Measurements from ENCODE around the gene LIN28B.
"Not testable (repeated sequence)": the region's sequence is repeated elsewhere in the genome, so short reads cannot be mapped to it uniquely, and the experiment has no call there.

Gene LIN28B

DNA sequence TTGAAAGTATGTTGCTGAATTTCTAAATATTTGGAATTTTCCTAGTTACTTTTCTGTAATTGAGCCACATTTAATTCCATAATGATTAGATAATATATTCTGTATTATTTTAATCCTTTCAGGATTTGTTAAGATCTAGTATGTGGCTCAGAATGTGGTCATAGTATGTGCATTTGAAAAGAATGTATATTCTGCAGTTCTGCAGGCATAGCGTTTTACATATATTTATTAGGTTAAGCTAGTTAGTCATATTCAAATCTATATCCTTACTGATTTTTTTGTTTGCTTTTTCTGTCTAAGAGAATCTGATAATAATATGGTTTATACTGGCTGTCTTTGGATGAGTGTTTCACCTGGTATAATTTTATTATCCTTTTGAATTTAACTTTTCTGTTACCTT lies 33.2 kb downstream of the LIN28B start:
- H3K36me3 ChIP-seq (ENCODE audit: control insufficient read depth in 2 of 2, insufficient read depth in 1 of 2, low read length in 2 of 2): peaks cover 3 to 6% of the 10 kb centered on the region in 2 experiments; a peak in 2 of 3 replicates
- CTCF ChIA-PET: interaction anchor here (0.6 kb wide), 1 partner anchor 92 kb away, joined by 3 read pairs; no protein-coding TSS in a partner anchor
- POLR2A ChIA-PET: no interaction called here

DNA sequence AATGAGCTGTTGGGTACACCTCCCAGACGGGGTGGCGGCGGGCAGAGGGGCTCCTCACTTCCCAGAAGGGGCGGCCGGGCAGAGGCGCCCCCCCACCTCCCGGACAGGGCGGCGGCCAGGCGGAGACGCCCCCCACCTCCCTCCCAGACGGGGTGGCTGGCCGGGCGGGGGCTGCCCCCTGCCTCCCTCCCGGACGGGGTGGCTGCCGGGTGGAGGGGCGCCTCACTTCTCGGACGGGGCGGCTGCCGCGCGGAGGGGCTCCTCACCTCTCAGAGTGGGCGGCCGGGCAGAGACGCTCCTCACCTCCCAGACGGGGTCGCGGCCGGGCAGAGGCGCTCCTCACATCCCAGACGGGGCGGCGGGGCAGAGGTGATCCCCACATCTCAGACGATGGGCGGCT lies 34.2 kb downstream of the LIN28B start:
- H3K9me3 ChIP-seq (ENCODE audit: control insufficient read depth, insufficient read depth, low read depth, low read length); H3K4me1 ChIP-seq (ENCODE audit: control insufficient read depth, insufficient read depth, low read length); H3K4me3 ChIP-seq (ENCODE audit: low read depth, low read length); H3K36me3 ChIP-seq (ENCODE audit: control insufficient read depth in 2 of 2, insufficient read depth in 1 of 2, low read length in 2 of 2); POLR2A ChIA-PET; H3K27ac ChIP-seq (ENCODE audit: extremely low read depth, low read depth, low read length); CTCF ChIA-PET: not testable (repeated sequence)

More for the DNA sequence above, 33.2 kb downstream of the LIN28B start:
- Histone ChIP-seq H3K4me3 (ENCODE audit: low read depth, low read length) (no peak overlapping the region), H3K4me1 (ENCODE audit: control insufficient read depth, insufficient read depth, low read length) (no peaks in the 10 kb centered on the region), H3K27ac (ENCODE audit: extremely low read depth, low read depth, low read length) (no peak overlapping the region), H3K9me3 (ENCODE audit: control insufficient read depth, insufficient read depth, low read depth, low read length) (no peaks in the 10 kb centered on the region)
- TF ChIP-seq ZNF335 (tag by site-specific recombination; conservative IDR thresholded peaks at IDR 0.05) (no peak), ZBTB8A (tag by site-specific recombination; IDR thresholded peaks at IDR 0.05) (no peak), ZNF214 (tag by site-specific recombination; IDR thresholded peaks at IDR 0.05; ENCODE audit: borderline replicate concordance) (no peak), ZFHX2 (tag by site-specific recombination; conservative IDR thresholded peaks at IDR 0.05) (no peak), ZNF140 (tag by site-specific recombination; IDR thresholded peaks at IDR 0.05) (no peak), ZNF514 (tag by site-specific recombination; IDR thresholded peaks at IDR 0.05) (no peak), ZNF624 (tag by site-specific recombination; IDR thresholded peaks at IDR 0.05) (no peak), ZSCAN23 (tag by site-specific recombination; IDR thresholded peaks at IDR 0.05) (no peak), ZNF239 (tag by site-specific recombination; IDR thresholded peaks at IDR 0.05) (no peak), ZNF837 (tag by site-specific recombination; IDR thresholded peaks at IDR 0.05) (no peak), ZNF266 (tag by site-specific recombination; IDR thresholded peaks at IDR 0.05; ENCODE audit: low read depth) (no peak)
- TF ChIP-seq, protein P1, sequence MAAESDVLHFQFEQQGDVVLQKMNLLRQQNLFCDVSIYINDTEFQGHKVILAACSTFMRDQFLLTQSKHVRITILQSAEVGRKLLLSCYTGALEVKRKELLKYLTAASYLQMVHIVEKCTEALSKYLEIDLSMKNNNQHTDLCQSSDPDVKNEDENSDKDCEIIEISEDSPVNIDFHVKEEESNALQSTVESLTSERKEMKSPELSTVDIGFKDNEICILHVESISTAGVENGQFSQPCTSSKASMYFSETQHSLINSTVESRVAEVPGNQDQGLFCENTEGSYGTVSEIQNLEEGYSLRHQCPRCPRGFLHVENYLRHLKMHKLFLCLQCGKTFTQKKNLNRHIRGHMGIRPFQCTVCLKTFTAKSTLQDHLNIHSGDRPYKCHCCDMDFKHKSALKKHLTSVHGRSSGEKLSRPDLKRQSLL (tag by site-specific recombination; IDR thresholded peaks at IDR 0.05): no peak
- TF ChIP-seq, protein P2, sequence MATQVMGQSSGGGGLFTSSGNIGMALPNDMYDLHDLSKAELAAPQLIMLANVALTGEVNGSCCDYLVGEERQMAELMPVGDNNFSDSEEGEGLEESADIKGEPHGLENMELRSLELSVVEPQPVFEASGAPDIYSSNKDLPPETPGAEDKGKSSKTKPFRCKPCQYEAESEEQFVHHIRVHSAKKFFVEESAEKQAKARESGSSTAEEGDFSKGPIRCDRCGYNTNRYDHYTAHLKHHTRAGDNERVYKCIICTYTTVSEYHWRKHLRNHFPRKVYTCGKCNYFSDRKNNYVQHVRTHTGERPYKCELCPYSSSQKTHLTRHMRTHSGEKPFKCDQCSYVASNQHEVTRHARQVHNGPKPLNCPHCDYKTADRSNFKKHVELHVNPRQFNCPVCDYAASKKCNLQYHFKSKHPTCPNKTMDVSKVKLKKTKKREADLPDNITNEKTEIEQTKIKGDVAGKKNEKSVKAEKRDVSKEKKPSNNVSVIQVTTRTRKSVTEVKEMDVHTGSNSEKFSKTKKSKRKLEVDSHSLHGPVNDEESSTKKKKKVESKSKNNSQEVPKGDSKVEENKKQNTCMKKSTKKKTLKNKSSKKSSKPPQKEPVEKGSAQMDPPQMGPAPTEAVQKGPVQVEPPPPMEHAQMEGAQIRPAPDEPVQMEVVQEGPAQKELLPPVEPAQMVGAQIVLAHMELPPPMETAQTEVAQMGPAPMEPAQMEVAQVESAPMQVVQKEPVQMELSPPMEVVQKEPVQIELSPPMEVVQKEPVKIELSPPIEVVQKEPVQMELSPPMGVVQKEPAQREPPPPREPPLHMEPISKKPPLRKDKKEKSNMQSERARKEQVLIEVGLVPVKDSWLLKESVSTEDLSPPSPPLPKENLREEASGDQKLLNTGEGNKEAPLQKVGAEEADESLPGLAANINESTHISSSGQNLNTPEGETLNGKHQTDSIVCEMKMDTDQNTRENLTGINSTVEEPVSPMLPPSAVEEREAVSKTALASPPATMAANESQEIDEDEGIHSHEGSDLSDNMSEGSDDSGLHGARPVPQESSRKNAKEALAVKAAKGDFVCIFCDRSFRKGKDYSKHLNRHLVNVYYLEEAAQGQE (tag by site-specific recombination; IDR thresholded peaks at IDR 0.05): no peak
- TF ChIP-seq, protein P3, sequence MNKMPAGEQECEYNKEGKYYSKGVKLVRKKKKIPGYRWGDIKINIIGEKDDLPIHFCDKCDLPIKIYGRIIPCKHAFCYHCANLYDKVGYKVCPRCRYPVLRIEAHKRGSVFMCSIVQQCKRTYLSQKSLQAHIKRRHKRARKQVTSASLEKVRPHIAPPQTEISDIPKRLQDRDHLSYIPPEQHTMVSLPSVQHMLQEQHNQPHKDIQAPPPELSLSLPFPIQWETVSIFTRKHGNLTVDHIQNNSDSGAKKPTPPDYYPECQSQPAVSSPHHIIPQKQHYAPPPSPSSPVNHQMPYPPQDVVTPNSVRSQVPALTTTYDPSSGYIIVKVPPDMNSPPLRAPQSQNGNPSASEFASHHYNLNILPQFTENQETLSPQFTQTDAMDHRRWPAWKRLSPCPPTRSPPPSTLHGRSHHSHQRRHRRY (tag by site-specific recombination; IDR thresholded peaks at IDR 0.05): no peak

DNA sequence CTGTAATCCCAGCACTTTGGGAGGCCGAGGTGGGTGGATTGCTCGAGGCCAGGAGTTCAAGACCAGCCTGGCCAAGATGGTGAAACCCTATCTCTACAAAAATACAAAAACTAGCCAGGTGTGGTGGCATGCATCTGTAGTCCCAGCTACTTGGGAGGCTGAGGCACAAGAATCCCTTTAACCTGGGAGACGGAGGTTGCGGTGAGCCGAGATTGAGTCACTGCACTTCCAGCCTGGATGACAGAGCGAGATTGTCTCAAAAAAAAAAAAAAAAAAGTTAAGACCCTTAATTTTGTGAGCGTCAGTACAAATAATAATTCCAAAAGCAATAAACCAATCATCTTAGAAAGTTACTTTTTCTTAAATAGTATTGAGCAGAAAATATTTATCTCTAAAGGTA lies 36.7 kb downstream of the LIN28B start:
- ChIA-PET POLR2A (interaction anchor here (0.9 kb wide), 1 partner anchor 92 kb away, joined by 5 read pairs; no protein-coding TSS in a partner anchor), CTCF (interaction anchor here (0.8 to 6.2 kb wide), 3 partner anchors 9 to 84 kb away, joined by 3 to 29 read pairs (median 4); no protein-coding TSS in a partner anchor)
- not testable (repeated sequence) for H3K4me1 ChIP-seq (ENCODE audit: control insufficient read depth, insufficient read depth, low read length); H3K4me3 ChIP-seq (ENCODE audit: low read depth, low read length); H3K27ac ChIP-seq (ENCODE audit: extremely low read depth, low read depth, low read length); H3K9me3 ChIP-seq (ENCODE audit: control insufficient read depth, insufficient read depth, low read depth, low read length); H3K36me3 ChIP-seq (ENCODE audit: control insufficient read depth in 2 of 2, insufficient read depth in 1 of 2, low read length in 2 of 2)

Measured in HEK293 (cell line).